Fibroblast of gingiva (primary cell): ENCODE measurements around the gene P2RX5.
"Not testable (repeated sequence)": the region's sequence is repeated elsewhere in the genome, so short reads cannot be mapped to it uniquely, and the experiment has no call there.

Source experiments
- DNase-seq: peaks from one replicate; pipeline ENCODE4 v3.0.0-alpha.2; 2011; ENCODE audit warnings: low read depth

P2RX5 gene

GRCh38 chr17:3712811-3713463 lies 17.0 kb upstream of the P2RX5 start:
- DNase-seq, result no peak

- no peak for DNase-seq
These were observed 15.0 kb upstream of the P2RX5 start for GRCh38 chr17:3710951-3711383.

DNA sequence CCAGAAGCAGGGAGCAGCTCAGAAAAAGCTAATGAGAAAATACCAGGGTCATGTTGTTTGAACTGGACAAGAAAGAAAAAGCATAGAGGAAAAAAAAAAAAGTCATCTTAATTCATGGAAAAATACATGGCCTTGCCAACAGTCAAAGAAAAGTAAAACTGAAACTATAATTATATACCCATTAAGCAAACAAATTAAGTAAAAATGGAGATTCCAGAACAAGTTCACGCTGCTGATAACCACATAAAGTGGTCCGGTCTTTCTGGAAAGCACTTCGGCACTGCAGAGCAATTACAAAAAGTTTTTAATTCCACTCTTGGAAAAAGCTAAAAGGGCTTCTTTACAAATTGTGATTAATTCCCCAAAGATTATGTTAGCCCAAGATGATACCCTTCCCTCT lies 12.4 kb upstream of the P2RX5 start:
- no peak for DNase-seq

GRCh38 chr17:3705718-3705984 lies 9.7 kb upstream of the P2RX5 start:
- DNase-seq, result not testable (repeated sequence)

- no peak for DNase-seq
These were observed 9.2 kb upstream of the P2RX5 start for GRCh38 chr17:3704931-3705717.

- DNase-seq, result not testable (repeated sequence)
These were observed 6.1 kb upstream of the P2RX5 start for GRCh38 chr17:3702041-3702539.

DNA sequence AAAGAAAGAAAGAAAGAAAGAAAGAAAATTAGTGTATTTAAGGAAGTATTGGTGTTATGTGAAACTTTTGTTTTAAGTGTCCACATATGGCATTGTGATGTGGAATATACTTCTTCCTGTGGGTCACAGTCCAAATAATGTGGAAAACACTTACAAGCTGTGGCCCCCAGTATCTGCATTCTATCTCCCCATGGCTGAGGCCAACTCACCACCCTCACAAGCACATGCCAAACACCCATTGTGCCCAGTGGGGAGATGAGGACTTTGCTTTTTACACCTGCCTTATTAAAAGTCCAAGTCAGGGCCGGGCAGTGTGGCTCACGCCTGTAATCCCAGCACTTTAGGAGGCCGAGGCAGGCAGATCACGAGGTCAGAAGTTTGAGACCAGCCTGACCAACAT lies 4.0 kb upstream of the P2RX5 start:
- DNase-seq, result no peak

DNA sequence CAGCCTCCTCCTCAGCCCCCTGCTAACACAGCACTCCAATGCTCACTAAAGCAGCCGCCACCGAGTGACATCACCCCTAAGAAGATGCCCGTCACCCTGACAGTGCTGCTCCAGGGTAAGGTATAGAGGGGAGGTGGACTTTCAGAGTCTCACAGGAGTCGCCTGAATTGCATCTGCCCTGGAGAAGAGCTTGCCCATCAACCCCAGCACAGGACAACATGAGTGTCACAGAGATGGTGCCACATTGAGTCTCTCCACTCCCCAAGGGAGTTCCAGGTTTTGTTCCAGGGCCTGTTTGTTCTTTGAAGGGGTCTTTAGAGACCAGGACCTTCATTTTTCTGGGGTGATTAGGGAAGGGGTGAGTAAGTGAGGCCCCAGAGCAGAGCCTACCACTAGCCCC lies 2.2 kb upstream of the P2RX5 start:
- DNase-seq, result no peak

- DNase-seq, result no peak
These were observed 1.1 kb upstream of the P2RX5 start for GRCh38 chr17:3697103-3697476.

DNA sequence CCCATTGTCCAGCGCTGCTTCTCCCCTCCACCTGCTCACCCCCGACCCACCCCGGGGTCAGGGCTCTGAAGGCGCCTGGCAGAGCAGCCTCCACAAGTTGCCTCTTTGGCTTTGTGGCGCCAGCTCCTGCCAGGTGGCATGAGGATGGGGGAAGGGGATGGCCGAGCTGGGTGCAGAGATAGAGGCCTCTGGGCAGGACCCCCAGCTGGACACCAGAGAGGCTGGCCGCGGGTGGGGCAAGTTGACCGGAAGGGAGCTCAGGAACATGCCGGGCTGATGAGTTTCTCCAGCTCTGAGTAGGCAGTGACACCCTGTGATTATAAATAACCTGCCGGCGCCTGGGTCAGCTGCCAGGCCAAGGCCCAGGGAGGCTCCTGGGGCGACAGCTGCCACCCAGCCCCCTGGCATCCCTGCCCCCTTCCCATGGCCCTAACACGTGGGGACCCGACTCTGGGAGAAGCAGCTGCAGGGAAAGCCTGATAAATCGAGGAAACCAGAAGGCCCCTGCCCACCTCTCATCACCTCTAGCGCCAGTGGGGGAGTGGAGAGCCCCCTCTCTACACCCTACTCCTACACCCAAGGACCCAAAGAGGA lies 729 bp downstream of the P2RX5 start:
- DNase-seq, result no peak

DNA sequence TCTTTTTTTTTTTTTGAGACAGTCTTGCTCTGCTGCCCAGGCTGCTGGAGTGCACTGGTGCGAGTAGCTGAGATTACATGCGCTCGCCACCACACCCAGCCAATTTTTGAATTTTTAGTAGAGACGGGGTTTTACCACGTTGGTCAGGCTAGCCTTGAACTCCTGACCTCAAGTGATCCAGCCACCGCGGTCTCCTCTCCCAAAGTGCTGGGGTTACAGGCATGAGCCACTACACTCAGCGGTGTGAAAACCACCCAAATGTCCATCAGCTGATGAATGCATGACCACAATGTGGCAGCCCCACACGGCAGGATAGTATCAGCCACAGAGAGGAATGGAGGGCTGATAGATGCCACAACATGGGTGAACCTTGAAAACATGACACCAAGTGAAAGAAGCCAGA lies 2.1 kb downstream of the P2RX5 start:
- no peak for DNase-seq

DNA sequence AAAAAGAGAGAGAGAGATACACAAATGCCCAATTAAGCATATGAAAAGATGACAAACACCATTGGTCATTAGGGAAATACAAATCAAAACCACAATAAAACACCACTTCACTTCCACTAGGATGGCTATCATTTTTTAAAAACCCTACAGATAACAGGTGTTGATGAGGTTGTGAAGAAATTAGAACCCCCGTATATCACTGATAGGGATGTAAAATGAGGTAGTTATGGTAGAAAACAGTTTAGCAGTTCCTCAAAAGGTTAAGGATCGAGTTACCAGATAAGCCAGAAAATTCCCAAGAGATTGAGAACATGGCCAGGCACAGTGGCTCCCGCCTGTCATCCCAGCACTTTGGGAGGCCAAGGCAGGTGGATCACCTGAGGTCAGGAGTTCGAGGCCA lies 2.8 kb downstream of the P2RX5 start:
- DNase-seq, result no peak

DNA sequence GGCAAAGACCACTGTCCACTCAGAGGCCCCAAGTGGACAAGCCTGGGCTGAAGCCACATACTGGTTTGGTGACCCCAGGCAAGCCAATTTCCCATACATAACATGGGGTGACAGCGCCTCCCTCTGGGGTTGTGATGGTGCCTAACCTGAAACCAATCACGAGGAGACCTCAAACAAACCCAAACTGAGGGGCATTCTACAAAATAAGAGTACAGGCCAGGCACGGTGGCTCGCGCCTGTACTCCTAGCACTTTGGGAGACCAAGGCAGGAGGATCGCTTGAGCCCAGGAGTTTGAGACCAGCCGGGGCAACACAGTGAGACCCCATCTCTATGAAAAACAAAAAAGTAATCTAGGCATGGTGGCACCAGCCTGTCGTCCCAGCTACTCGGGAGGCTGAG lies 3.6 kb downstream of the P2RX5 start:
- DNase-seq, result no peak

DNA sequence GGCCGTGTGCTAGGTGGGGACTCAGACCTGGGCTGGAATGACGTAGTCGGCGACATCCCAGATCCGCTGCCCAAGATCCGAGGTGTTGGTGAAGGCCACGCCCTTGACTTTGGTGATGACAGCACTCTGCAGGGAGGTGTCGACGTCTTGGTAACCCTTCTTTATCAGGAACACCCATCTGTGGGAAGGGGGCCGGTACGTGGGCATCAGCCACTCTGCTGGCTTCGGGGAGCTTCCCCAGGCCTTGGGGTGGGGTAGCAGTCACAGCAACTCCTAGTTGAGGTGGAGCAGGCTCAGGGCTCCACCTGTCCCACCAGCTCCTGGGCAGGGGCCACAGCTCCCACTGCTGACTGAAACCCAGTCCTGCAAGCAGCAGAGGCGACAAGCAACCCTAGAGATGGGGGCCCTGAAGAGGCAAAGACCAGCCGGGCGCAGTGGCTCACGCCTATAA lies 4.3 kb downstream of the P2RX5 start:
- no peak for DNase-seq

- no peak for DNase-seq
These were observed 5.8 kb downstream of the P2RX5 start for GRCh38 chr17:3690094-3690715.

DNA sequence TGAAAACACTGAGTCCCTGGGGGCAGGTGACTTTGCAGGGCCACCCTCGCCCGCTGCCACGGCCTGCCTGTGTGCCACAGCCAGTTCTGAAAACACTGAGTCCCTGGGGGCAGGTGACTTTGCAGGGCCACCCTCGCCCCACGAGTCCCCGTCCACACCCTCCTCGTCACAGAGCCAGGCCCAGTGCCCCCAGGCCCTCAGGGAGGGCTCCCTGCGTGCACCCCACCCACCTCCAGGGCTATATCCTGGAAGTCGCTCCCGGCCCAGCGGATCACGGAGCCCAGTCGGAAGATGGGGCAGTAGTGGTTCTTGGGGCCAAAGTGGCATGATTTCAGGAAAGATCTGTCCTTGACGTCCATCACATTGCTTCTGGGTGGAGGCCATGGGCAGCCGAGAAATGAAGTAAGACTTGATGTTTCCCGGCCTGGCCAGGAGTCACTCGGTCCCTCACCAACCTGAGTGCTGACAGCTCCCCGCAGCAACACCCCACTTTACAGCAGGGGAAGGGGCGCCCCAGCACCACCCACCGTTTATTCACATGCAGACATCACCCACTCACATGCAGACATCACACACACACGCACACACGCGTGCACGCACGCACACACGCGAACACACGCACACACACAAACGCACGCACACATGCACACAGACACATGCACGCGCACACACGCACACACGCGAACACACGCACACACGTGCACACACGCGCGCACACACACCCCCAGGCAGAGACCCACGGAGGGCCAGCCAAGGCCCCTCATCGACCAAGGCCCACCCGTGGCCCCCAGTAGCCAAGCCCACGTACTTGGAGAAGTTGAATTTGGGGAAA lies 6.5 kb downstream of the P2RX5 start:
- no peak for DNase-seq

- no peak for DNase-seq
These were observed 7.1 kb downstream of the P2RX5 start for GRCh38 chr17:3688852-3689261.

GRCh38 chr17:3688027-3688553 lies 7.9 kb downstream of the P2RX5 start:
- no peak for DNase-seq

DNA sequence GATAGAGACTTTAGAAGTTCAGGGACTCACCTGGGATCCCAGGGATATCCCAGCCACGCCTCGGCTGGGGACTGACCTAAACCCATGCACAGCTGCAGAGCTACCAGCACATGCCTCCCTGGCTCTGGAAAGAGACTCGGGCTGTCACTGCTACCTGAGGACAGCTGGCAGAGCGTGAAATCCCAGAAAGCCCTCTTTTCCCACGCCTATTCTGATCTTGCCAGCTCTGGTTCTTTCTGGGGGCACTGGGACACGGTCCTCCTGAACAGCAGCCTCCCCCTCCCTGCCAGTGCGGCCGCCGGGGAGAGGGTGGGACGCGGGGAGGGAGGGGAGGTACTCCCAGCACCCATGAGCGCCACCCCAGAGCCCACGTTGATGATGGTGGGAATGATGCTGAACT lies 10.8 kb downstream of the P2RX5 start:
- no peak for DNase-seq

- DNase-seq, result no peak
These were observed 12.9 kb downstream of the P2RX5 start for GRCh38 chr17:3683054-3683511.

GRCh38 chr17:3682033-3682432 lies 13.9 kb downstream of the P2RX5 start:
- no peak for DNase-seq

DNA sequence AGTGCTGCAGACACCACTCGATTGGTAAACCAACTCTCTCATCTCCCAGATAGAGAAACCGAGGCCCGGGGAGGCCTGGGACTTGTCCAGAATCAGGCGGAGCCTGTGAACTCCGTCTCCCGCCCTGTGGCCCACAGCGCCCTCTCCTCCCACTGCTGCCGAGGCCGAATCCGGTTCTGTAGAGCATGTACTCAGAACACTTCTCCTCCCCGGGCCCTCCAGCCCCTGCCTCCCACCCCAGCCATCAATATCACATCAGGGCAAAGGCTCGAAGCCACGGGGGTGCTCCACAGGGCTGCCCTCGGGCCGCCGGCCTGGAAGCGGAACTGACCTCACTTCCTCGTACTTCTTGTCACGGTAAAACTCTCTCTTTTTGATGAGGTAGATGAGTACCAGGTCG lies 14.4 kb downstream of the P2RX5 start:
- DNase-seq, result no peak
